OCI-LY1 (cell line): ENCODE measurements around the gene COL11A1.

Experiments
- H2AFZ ChIP-seq: fragments of 200-600 bp; sonication (generic), shearing (Covaris generic); 2 replicates; pipeline ENCODE4 v1.6.0; 2014; ENCODE audit warnings: antibody characterized with exemption, mild to moderate bottlenecking, low read length
- H3F3A ChIP-seq: fragments of 200-600 bp; sonication (generic), shearing (Covaris generic); 2 replicates; pipeline ENCODE4 v1.6.0; 2014; ENCODE audit warnings: mild to moderate bottlenecking, antibody characterized with exemption, low read length, moderate library complexity; ENCODE audit not compliant: insufficient read depth
- H3K27ac ChIP-seq: fragments of 200-600 bp; sonication (generic); 2 replicates; pipeline ENCODE4 v1.5.1; 2014; ENCODE audit warnings: low read length, mixed run types, mild to moderate bottlenecking, low read depth; ENCODE audit not compliant: poor library complexity, severe bottlenecking
- H3K27me3 ChIP-seq: fragments of 200-600 bp; sonication (generic); 2 replicates; pipeline ENCODE4 v1.6.0; 2014; ENCODE audit warnings: antibody characterized with exemption, mild to moderate bottlenecking, low read length, moderate library complexity; ENCODE audit not compliant: insufficient read depth
- H3K36me3 ChIP-seq: fragments of 200-600 bp; sonication (generic); 2 replicates; pipeline ENCODE4 v1.6.1; 2014; ENCODE audit warnings: mild to moderate bottlenecking, antibody characterized with exemption, low read length, moderate library complexity, mixed read lengths; ENCODE audit not compliant: insufficient read depth
- H3K4me1 ChIP-seq: fragments of 200-600 bp; sonication (generic); 2 replicates; pipeline ENCODE4 v1.5.1; 2014; ENCODE audit warnings: mild to moderate bottlenecking, low read length, moderate library complexity; ENCODE audit not compliant: insufficient read depth, severe bottlenecking
- H3K4me2 ChIP-seq: fragments of 200-600 bp; sonication (generic), shearing (Covaris generic); 2 replicates; pipeline ENCODE4 v1.6.1; 2014; ENCODE audit warnings: low read length
- H3K4me3 ChIP-seq: fragments of 200-600 bp; sonication (generic); 2 replicates; pipeline ENCODE4 v1.5.1; 2014; ENCODE audit warnings: low read length, low read depth, mild to moderate bottlenecking, mixed read lengths; ENCODE audit not compliant: poor library complexity, severe bottlenecking
- H3K79me2 ChIP-seq: fragments of 200-600 bp; shearing (Covaris generic); 2 replicates; pipeline ENCODE4 v1.6.1; 2016; ENCODE audit warnings: mixed run types, low read length, mixed read lengths; ENCODE audit not compliant: insufficient read depth
- H3K9ac ChIP-seq: fragments of 200-600 bp; sonication (generic), shearing (Covaris generic); 2 replicates; pipeline ENCODE4 v1.6.1; 2014; ENCODE audit warnings: mild to moderate bottlenecking, low read length, mixed read lengths
- H3K9me2 ChIP-seq: fragments of 200-600 bp; sonication (generic), shearing (Covaris generic); 2 replicates; pipeline ENCODE4 v1.6.1; 2014; ENCODE audit warnings: low read depth, mild to moderate bottlenecking, low read length, mixed read lengths
- H3K9me3 ChIP-seq: fragments of 200-600 bp; shearing (Covaris generic); 2 replicates; pipeline ENCODE4 v1.6.1; 2014; ENCODE audit warnings: low read length, mixed read lengths
- H4K20me1 ChIP-seq: fragments of 200-600 bp; sonication (generic), shearing (Covaris generic); 2 replicates; pipeline ENCODE4 v1.6.0; 2016; ENCODE audit warnings: mild to moderate bottlenecking, low read length; ENCODE audit not compliant: insufficient read depth
- CTCF ChIP-seq: fragments of 200-600 bp; sonication (generic), shearing (Covaris generic); IDR thresholded peaks from 2 replicates; pipeline ENCODE4 v1.5.1; 2017; ENCODE audit warnings: mild to moderate bottlenecking, antibody characterized with exemption, low read length, moderate library complexity, mixed read lengths
- EZH2 ChIP-seq: fragments of 200-600 bp; sonication (generic), shearing (Covaris generic); IDR thresholded peaks from 2 replicates; pipeline ENCODE4 v1.8.0; 2017; ENCODE audit warnings: borderline replicate concordance, mixed run types, mild to moderate bottlenecking, antibody characterized with exemption, low read length, moderate library complexity, mixed read lengths

Gene COL11A1

GRCh38 chr1:102899935-102900334 lies 208.4 kb downstream of the COL11A1 start:
- no peaks in the 10 kb centered on the region for H3K9me3 ChIP-seq
- H3K27me3 ChIP-seq: no peaks in the 10 kb centered on the region
- no peak overlapping the region for H2AFZ ChIP-seq
- H4K20me1 ChIP-seq: no peaks in the 10 kb centered on the region
- TF ChIP-seq CTCF (no peak), EZH2 (no peak)
- H3K36me3 ChIP-seq: no peaks in the 10 kb centered on the region
- no peak overlapping the region for H3K4me3 ChIP-seq
- H3K79me2 ChIP-seq: no peaks in the 10 kb centered on the region
- H3K27ac ChIP-seq: no peak overlapping the region
- H3K9me2 ChIP-seq: no peaks in the 10 kb centered on the region
- no peak overlapping the region for H3K4me2 ChIP-seq
- no peak overlapping the region for H3K9ac ChIP-seq
- H3K4me1 ChIP-seq: no peaks in the 10 kb centered on the region
- H3F3A ChIP-seq: no peaks in the 10 kb centered on the region

GRCh38 chr1:102897557-102897956 lies 210.8 kb downstream of the COL11A1 start:
- no peak overlapping the region for H3K9ac ChIP-seq
- no peak overlapping the region for H3K4me3 ChIP-seq
- H3K27ac ChIP-seq: no peak overlapping the region
- H3K36me3 ChIP-seq: no peaks in the 10 kb centered on the region
- no peaks in the 10 kb centered on the region for H3K9me3 ChIP-seq
- no peaks in the 10 kb centered on the region for H3K9me2 ChIP-seq
- TF ChIP-seq EZH2: no peak
- TF ChIP-seq CTCF: no peak
- H2AFZ ChIP-seq: no peak overlapping the region
- H3K27me3 ChIP-seq: no peaks in the 10 kb centered on the region
- no peaks in the 10 kb centered on the region for H3K4me1 ChIP-seq
- H3K4me2 ChIP-seq: no peak overlapping the region
- H3F3A ChIP-seq: no peaks in the 10 kb centered on the region
- no peaks in the 10 kb centered on the region for H3K79me2 ChIP-seq
- no peaks in the 10 kb centered on the region for H4K20me1 ChIP-seq

- H3K4me3 ChIP-seq: no peak overlapping the region
- no peaks in the 10 kb centered on the region for H3F3A ChIP-seq
- H2AFZ ChIP-seq: no peak overlapping the region
- H3K27ac ChIP-seq: no peak overlapping the region
- no peak overlapping the region for H3K4me2 ChIP-seq
- no peaks in the 10 kb centered on the region for H3K79me2 ChIP-seq
- H3K4me1 ChIP-seq: no peaks in the 10 kb centered on the region
- no peaks in the 10 kb centered on the region for H4K20me1 ChIP-seq
- H3K9ac ChIP-seq: no peak overlapping the region
- TF ChIP-seq EZH2: no peak
- TF ChIP-seq CTCF: no peak
- no peaks in the 10 kb centered on the region for H3K27me3 ChIP-seq
- H3K9me3 ChIP-seq: no peaks in the 10 kb centered on the region
- H3K9me2 ChIP-seq: no peaks in the 10 kb centered on the region
- H3K36me3 ChIP-seq: no peaks in the 10 kb centered on the region
Measured at GRCh38 chr1:102896771-102897170, 211.6 kb downstream of the COL11A1 start.
